HepG2 (cell line): Measurements from ENCODE around the gene FKBP14. TPM values are rescaled to one million over a fixed set of nuclear protein-coding genes. Genes with fewer than 3 reads are reported as not detected.

Source experiments
- CC2D1A ChIP-seq: sonication (generic); formaldehyde crosslinking; IDR thresholded peaks from 2 replicates; pipeline ENCODE4 v1.8.1; 2023; ENCODE audit warnings: mild to moderate bottlenecking, missing genetic modification reagents
- FOXJ3 ChIP-seq: sonication (generic); formaldehyde crosslinking; IDR thresholded peaks from 2 replicates; pipeline ENCODE4 v1.4.0; 2020; ENCODE audit warnings: missing genetic modification reagents, mild to moderate bottlenecking, borderline replicate concordance
- FOXK1 ChIP-seq: sonication (generic); formaldehyde crosslinking; IDR thresholded peaks from 2 replicates; pipeline ENCODE4 v1.4.0; 2020; ENCODE audit warnings: low read depth, missing genetic modification reagents, borderline replicate concordance
- KDM4B ChIP-seq: sonication (generic); formaldehyde crosslinking; IDR thresholded peaks from 2 replicates; pipeline ENCODE4 v1.4.0; 2020; ENCODE audit warnings: missing genetic modification reagents
- MATR3 ChIP-seq: sonication (generic); formaldehyde crosslinking; IDR thresholded peaks from 2 replicates; pipeline ENCODE4 v1.4.0; 2020; ENCODE audit warnings: missing genetic modification reagents
- MTF1 ChIP-seq: sonication (generic); formaldehyde crosslinking; IDR thresholded peaks from 2 replicates; pipeline ENCODE4 v1.5.0; 2020; ENCODE audit warnings: missing genetic modification reagents
- ZBTB25 ChIP-seq: IDR thresholded peaks from 2 replicates; pipeline ENCODE4 v1.6.1; 2018; ENCODE audit warnings: missing genetic modification reagents
- ZKSCAN1 ChIP-seq: fragments of 150-350 bp; IDR thresholded peaks from 2 replicates; pipeline ENCODE4 v1.6.1; 2014; ENCODE audit warnings: low read length
- ZNF251 ChIP-seq: sonication (generic); formaldehyde crosslinking; IDR thresholded peaks from 2 replicates; pipeline ENCODE4 v1.9.0; 2021; ENCODE audit warnings: mild to moderate bottlenecking, missing genetic modification reagents
- ZNF275 ChIP-seq: sonication (generic); formaldehyde crosslinking; IDR thresholded peaks from 2 replicates; pipeline ENCODE4 v1.8.0; 2022; ENCODE audit warnings: missing genetic modification reagents, mild to moderate bottlenecking, inconsistent platforms, borderline replicate concordance
- ZNF556 ChIP-seq: sonication (generic); formaldehyde crosslinking; IDR thresholded peaks from 2 replicates; pipeline ENCODE4 v1.4.0; 2020; ENCODE audit warnings: mild to moderate bottlenecking, missing genetic modification reagents, borderline replicate concordance
- ZNF660 ChIP-seq: sonication (generic); formaldehyde crosslinking; IDR thresholded peaks from 2 replicates; pipeline ENCODE4 v1.5.1; 2020; ENCODE audit warnings: mild to moderate bottlenecking, low read depth, missing genetic modification reagents, borderline replicate concordance
- ZNF678 ChIP-seq: sonication (generic); formaldehyde crosslinking; IDR thresholded peaks from 2 replicates; pipeline ENCODE4 v1.4.0; 2020; ENCODE audit warnings: mild to moderate bottlenecking, missing genetic modification reagents
- ZNF850 ChIP-seq: sonication (generic); formaldehyde crosslinking; conservative IDR thresholded peaks from 2 replicates; pipeline ENCODE4 v1.9.0; 2021; ENCODE audit warnings: mild to moderate bottlenecking, missing genetic modification reagents
- polyA plus RNA-seq, 8 experiments: library from polyadenylated mRNA; depleted of rRNA in 3 of 8; stranded (reverse) in 7 of 8; unstranded in 1 of 8; fragments of >200 nt; fragmentation: Illumina TruSeq in 4 of 8; extraction: Trizol in 4 of 8; gene quantifications; 2 replicates each; pipeline versions ENCODE4 v1.2.1 to v1.2.3, GENCODE V29; 2011 to 2016; ENCODE audit warnings: low read depth in 4 of 8, missing spikeins in 1 of 8, mixed read lengths in 1 of 8; ENCODE audit not compliant: insufficient read depth in 1 of 8
- total RNA-seq, 5 experiments: library from RNA; depleted of rRNA; stranded (reverse); fragments of >200 nt; fragmentation: Illumina TruSeq; extraction: Trizol; gene quantifications; 2 replicates each; pipeline ENCODE4 v1.2.3, GENCODE V29; 2016; ENCODE audit warnings: low read depth in 1 of 5
- TF ChIP-seq, protein P1 (sequence below): sonication (generic); formaldehyde crosslinking; IDR thresholded peaks from 2 replicates; pipeline ENCODE4 v1.4.0; 2020; ENCODE audit warnings: missing genetic modification reagents, mild to moderate bottlenecking, borderline replicate concordance
- TF ChIP-seq, protein P2 (sequence below): sonication (generic); formaldehyde crosslinking; IDR thresholded peaks from 2 replicates; pipeline ENCODE4 v1.4.0; 2020; ENCODE audit warnings: missing genetic modification reagents, borderline replicate concordance
- TF ChIP-seq, protein P3 (sequence below): fragments of 450-650 bp; IDR thresholded peaks from 2 replicates; pipeline ENCODE4 v1.6.1; 2017; ENCODE audit warnings: mild to moderate bottlenecking

The FKBP14 gene
- total and polyA plus RNA-seq, 2 of the 13 experiments (the other 11 are each of a cell fraction or from before 2014, with no cell fraction given): 20.0 to 32.3 TPM

GRCh38 chr7:30028216-30028748, 1.8 kb upstream of the FKBP14 start, which contains the start of gene PLEKHA8 (continued):
- TF ChIP-seq, protein P1, sequence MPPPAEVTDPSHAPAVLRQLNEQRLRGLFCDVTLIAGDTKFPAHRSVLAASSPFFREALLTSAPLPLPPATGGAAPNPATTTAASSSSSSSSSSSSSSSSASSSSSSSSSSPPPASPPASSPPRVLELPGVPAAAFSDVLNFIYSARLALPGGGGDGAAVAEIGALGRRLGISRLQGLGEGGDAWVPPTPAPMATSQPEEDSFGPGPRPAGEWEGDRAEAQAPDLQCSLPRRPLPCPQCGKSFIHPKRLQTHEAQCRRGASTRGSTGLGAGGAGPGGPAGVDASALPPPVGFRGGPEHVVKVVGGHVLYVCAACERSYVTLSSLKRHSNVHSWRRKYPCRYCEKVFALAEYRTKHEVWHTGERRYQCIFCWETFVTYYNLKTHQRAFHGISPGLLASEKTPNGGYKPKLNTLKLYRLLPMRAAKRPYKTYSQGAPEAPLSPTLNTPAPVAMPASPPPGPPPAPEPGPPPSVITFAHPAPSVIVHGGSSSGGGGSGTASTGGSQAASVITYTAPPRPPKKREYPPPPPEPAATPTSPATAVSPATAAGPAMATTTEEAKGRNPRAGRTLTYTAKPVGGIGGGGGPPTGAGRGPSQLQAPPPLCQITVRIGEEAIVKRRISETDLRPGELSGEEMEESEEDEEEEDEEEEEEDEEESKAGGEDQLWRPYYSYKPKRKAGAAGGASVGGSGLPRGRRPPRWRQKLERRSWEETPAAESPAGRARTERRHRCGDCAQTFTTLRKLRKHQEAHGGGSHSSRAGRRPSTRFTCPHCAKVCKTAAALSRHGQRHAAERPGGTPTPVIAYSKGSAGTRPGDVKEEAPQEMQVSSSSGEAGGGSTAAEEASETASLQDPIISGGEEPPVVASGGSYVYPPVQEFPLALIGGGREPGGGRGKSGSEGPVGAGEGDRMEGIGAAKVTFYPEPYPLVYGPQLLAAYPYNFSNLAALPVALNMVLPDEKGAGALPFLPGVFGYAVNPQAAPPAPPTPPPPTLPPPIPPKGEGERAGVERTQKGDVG (CRISPR knock-in tag): no peak
- TF ChIP-seq ZNF660 (no peak), FOXJ3 (CRISPR knock-in tag) (no peak), FOXK1 (CRISPR knock-in tag) (peak; percentile 69; the same call in 1 of the 2 replicates), ZNF678 (0 out of 2 replicates have a peak, but pooled peaks have one; percentile 75), ZKSCAN1 (no peak), KDM4B (no peak), ZNF275 (CRISPR knock-in tag) (no peak), CC2D1A (no peak), MATR3 (CRISPR knock-in tag) (no peak), ZBTB25 (CRISPR knock-in tag) (peak; percentile 76; the same call in 1 of the 2 replicates), ZNF850 (no peak), ZNF251 (CRISPR knock-in tag) (no peak), ZNF556 (CRISPR knock-in tag) (peak; percentile 56), MTF1 (no peak)
- TF ChIP-seq, protein P2, sequence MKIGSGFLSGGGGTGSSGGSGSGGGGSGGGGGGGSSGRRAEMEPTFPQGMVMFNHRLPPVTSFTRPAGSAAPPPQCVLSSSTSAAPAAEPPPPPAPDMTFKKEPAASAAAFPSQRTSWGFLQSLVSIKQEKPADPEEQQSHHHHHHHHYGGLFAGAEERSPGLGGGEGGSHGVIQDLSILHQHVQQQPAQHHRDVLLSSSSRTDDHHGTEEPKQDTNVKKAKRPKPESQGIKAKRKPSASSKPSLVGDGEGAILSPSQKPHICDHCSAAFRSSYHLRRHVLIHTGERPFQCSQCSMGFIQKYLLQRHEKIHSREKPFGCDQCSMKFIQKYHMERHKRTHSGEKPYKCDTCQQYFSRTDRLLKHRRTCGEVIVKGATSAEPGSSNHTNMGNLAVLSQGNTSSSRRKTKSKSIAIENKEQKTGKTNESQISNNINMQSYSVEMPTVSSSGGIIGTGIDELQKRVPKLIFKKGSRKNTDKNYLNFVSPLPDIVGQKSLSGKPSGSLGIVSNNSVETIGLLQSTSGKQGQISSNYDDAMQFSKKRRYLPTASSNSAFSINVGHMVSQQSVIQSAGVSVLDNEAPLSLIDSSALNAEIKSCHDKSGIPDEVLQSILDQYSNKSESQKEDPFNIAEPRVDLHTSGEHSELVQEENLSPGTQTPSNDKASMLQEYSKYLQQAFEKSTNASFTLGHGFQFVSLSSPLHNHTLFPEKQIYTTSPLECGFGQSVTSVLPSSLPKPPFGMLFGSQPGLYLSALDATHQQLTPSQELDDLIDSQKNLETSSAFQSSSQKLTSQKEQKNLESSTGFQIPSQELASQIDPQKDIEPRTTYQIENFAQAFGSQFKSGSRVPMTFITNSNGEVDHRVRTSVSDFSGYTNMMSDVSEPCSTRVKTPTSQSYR (CRISPR knock-in tag): no peak
- TF ChIP-seq, protein P3, sequence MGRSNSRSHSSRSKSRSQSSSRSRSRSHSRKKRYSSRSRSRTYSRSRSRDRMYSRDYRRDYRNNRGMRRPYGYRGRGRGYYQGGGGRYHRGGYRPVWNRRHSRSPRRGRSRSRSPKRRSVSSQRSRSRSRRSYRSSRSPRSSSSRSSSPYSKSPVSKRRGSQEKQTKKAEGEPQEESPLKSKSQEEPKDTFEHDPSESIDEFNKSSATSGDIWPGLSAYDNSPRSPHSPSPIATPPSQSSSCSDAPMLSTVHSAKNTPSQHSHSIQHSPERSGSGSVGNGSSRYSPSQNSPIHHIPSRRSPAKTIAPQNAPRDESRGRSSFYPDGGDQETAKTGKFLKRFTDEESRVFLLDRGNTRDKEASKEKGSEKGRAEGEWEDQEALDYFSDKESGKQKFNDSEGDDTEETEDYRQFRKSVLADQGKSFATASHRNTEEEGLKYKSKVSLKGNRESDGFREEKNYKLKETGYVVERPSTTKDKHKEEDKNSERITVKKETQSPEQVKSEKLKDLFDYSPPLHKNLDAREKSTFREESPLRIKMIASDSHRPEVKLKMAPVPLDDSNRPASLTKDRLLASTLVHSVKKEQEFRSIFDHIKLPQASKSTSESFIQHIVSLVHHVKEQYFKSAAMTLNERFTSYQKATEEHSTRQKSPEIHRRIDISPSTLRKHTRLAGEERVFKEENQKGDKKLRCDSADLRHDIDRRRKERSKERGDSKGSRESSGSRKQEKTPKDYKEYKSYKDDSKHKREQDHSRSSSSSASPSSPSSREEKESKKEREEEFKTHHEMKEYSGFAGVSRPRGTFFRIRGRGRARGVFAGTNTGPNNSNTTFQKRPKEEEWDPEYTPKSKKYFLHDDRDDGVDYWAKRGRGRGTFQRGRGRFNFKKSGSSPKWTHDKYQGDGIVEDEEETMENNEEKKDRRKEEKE: no peak
